Stimulated activated CD8-positive, alpha-beta memory T cell treated with anti-CD3 and anti-CD28 coated beads, Interleukin-2, amount 100 ng/mL, for 1 hour (primary cell): ENCODE data around the gene GRB10.

Experiments used
- DNase-seq, 2 donors: peaks; one replicate each; pipeline ENCODE4 v3.0.0-alpha.2; 2020; ENCODE audit warnings: low read depth in 2 of 2

GRB10 gene

DNA sequence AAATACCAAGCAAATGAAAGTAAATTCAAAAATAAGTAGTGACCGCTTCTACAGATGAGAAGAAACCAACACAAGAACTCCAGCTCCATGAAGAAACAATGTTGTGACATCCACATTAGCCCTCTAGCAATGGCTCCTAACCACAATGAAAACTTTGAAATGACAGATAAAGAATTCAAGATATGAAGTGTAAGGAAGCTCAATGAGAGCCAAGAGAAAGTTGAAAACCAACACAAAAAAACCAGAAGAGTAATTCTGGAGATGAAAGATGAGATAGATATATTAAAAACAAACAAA lies 149.3 kb downstream of the GRB10 start:
- DNase-seq: no peak

DNA sequence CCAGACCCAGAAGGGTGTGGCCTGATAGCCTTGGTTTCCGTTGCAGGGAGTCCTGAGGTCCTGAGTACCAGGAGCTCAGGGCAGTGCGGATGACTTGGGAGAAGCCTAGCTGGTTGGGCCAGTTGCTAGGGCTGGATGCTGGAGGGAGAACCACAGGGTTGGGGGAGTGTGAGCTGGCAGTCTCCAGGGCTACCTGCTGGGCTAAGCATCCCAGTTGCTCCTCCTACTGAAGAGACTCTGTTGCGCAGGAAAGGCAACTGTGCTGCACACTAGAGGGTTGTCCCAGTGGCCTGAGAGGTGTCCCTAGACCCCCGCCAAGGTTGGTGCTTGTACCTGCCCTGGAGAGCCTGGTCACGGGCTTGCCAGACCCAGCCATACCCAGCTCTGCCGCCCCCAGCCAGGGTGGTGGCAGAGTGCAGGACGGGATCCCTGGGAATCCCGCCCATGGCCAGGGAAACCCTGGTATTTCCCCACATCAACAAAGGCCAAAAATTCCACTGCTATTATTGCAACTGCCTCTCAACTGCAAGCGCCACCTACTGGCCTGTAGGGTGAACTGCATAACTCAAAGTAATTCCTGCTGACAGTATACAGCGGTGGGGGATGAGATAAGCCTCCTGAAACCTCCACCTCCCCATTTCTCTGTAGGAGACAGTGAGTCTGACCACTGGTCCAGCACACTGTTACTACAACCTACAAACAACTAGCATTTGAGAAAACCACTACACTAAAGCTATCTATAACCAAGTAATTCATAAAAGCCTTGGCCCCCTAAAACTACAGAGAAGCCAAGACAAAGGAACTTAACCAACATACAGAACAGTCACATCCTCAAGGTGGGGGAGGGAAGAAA lies 149.9 kb downstream of the GRB10 start:
- DNase-seq: peak; percentile 26 to 34

DNA sequence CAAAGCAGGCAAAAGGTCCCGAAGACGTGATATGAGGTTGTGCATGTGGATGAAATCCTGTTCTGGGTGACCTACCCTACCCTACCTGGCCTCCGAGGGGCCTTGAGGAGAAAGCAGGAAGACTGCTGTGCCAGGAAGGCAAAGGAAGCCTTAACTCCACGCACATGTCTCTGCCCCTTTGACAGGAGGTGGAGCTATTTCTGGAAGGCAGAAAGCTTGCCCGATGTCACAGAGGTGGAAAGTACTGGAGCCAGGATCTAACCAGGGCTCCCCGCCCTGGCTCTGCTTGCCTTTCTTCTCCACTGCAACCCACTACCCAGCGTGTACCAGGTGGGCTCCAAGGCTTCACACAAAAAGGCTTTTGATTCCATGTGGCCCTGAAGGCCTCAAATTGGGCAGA lies 151.1 kb downstream of the GRB10 start:
- no peak for DNase-seq

DNA sequence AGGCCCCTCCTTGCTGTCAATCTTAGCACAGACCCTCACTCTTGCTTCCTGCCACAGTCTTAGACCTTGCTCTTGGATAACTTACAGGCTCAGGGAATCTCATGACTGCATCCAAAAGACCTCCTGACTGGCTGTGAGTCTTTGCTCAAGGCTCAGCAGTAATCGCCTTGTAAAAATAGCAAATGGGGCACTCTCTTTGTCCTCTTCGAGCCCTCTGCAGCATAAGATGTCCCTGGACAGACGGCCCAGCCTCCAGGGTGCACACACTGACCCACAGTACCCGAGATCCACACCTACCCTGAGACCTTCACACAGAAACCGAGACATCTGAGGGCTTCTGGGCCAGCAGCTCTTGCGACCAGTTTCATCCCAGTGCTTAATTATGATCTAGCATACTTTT lies 151.6 kb downstream of the GRB10 start:
- no peak for DNase-seq

DNA sequence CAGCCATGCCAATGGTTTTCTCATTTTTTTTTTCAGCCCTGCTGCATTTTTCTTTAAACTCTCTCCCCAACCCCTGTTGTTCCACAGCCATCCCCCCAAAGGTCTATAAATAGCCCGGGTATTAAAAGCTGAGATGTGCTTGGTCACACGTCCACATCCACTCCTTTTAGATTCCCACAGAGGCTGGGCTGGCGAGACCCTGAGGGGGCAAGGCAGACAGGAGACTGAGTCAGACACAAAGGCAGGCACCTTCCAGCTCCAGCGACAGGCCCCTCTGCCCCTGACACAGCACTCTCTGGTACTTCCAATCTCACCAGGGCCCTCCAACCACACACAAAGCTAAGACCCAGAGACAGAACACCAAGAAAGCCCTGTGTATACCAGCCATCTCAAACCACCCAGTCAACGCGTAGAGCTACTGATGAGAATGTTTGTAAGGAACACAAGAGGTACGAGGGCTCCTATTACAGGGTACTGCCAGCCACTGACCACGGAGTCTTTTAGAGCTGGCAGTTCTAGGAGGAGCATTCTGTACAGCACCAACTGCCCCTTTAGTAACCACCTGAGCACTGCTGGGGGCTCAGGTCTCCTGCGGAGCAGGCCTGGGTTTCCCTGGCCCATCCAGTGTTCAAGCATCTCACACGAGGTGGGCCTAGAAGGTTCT lies 153.3 kb downstream of the GRB10 start:
- no peak for DNase-seq

DNA sequence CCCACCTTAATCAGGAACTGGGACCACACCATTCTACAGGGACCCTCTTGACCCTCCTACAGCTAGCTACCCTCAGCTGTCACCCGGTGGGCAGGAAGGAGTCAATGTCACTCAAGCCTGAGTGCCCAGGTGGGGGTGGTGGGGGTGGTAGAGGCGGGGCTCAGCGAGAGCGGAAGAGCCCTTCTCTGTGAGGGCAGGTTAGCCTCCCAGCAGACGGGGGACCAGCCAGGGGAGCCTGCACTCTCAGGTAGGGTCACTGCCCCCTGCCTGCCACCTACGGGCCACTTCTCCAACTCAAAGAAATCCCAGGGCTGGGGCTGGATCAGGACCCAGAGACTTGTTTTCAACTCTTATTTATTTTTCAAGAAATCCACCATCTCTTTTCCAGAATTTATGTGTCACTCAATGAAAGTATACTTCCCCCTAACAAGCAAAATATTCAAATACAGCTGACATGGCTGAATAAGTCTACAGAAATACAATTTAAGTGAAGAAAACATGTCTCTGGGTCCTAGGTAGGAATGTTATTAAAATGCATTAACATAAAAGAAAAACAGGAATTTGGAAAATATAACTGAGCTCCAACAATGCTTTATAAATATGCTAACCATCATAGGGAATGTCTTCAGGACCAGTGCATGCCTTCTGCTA lies 154.1 kb downstream of the GRB10 start:
- no peak for DNase-seq

DNA sequence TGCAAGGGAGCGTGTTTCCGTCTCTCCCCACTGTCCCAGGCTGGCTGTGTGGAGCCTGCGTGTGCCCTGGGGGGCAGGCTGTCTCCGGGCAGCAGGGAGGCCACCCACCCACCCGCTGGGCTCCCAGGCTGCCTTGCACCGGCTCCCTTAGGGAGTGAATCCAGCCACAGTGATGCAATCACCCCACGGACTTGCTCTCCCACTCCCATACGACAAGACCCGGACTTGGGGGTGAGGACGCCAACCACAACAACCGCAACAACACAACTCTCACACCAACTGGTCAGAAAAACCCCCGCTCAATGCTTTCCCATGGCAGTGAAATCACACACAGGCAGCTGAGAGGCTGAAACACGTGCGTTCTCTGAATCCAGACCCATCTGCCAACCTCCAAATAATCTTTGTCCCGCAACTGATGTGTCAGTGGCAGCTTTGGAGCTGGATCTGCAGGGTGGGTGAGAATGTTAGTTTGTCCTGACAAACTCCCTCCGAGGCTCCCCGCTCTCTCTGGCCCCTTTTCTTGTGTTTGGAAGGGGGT lies 154.8 kb downstream of the GRB10 start:
- no peak for DNase-seq

DNA sequence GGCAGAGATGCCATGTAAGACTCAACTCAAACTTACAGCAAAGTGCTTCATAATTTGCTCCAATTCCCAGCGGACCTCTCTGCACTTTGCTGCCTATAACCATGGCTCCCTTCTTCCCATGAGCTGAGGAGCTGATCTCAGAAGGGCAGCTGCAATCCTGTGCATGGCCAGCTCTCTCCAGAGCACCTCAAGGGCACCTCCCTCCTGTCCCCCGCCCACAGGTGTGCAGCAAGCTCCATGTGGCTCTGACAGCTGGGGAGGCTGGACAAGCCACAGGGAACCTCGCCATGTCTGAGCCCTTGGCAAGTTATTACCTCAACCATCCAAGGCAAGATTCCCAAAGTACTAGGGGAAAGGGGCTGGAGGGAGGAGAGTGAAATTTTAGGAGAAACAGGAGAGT lies 156.4 kb downstream of the GRB10 start:
- DNase-seq: no peak

DNA sequence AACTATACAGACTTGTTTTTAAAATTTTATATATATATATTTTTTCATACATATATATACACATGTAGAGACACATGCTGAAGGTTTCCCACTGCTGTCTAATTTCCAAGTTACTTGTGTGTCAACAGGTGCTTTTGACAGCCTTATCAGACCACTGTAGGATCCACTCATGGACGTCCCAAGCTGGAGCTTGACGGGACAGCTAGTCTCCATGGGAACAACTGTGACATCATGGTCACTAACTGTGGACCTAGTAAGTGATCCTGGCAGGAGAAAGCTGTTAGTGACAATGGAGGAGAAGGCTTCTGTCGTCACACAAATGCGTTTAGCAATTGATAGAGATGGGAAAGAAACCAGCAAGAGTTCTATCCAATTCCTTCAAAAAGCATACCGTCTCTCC lies 157.3 kb downstream of the GRB10 start:
- DNase-seq: no peak

DNA sequence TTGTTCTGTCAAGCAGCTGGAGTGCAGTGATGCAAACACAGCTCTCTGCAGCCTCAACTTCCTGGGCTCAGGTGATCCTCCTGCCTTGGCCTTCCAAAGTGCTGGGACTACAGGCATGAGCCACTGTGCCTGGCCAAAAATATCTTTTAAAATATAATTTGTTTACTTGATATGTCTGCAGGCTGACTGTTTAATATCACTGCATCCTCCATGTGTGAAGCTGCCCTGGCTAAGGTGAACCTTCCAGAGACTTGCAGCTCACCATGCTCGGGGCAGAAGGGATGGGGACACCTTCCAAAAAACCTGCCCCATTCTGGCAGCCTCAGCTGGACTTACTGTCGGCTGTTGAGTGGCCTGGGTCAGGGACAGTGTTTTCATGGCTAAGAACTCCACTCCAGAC lies 159.9 kb downstream of the GRB10 start:
- DNase-seq: no peak

DNA sequence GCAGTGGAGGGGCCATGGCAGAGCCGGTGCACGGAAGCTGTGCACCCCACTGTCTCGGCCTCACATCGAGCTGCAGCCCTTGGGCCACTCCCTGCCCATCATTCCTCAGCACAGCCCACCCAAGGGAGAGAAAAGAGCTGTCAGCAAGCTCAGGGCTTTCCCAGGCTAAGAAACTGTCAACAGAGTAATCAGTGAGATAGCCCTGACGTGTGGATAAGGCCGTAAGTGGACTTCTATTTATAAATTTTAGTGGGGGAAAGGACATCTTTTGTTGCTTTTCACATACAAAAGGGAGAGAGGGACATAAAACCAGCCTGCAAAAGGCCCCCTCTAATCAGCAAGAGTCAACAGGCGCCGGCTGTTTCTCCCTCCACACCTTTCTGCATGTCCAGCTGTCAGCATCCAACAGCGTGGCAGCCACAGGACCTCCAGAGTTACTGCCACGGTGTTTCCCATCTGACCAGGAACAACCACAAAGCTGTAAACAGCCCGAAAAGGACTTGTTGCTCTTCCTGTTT lies 160.7 kb downstream of the GRB10 start:
- no peak for DNase-seq

DNA sequence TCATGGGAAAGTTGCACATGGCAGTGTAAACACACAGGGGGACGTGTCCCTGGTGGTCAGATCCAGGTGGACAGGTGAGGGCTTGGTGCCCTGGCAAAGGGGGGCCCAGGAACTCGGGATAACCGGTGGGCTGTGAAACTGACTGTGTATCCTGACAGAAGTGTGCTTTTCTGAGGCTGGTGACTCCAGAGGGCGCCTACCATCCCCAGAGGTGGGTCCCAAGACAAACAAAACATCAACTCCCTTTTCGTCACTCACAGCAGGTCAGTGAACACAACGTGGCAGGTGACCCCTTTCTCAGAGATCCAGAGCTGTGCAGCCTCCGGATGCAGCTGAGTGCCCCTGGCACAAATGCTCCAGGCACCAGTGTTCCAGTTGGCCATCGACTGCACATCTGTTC lies 161.5 kb downstream of the GRB10 start:
- no peak for DNase-seq

DNA sequence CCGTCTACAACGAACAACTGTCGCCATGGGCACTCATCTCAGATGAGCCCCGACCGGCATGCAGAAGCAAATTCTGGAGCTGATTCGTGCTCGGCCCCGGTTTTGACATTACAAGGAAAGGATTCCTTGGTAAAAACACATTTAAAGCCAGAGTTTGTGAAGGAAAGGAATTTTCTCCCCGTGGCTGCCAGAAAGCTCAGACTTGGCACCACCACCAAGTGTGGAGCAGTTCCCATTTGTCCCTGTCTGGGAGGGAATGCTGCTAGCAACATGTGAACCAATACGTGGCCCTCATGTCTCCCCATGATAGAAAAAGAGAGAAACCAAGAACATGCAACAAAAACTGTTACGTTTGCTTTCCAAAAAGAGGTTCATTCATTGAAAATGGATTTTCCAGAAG lies 162.3 kb downstream of the GRB10 start:
- DNase-seq: no peak

DNA sequence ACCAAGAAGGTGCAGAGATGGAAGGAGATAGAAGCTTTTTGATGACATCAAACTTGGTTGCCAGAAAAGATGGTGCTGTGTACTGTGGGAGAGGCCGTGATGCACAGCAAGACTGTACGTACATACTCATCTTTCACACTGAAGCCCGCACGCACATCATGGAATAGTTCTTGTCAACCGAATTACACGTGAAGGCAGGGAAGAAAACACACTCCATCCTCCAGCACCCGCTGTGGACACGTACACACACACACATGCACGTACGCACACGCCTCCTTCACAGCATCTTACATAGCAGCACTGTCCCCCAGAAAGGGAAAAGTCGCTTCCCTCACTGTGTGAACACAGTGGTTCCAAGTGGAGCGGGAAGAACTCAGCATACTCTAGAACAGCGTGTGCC lies 163.0 kb downstream of the GRB10 start:
- DNase-seq: no peak

DNA sequence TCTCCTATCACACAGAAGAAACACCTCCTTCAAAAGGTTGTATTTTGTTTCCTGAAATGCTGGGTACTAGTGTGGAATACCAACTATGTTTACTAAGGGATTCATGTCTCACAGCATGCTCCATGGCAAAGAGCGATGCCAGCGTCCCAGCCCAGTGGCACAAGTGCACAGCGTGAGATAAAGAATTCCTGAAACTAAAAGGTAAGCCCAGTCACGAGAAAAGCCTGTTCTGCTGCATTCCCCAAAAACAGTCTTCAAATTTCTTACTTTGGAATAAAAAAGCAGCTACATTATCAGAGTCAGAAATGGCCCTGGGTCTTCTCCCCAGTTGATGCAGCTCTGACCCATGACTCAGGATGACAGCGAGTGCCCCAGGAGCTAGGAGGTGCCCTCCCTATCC lies 164.4 kb downstream of the GRB10 start:
- no peak for DNase-seq

DNA sequence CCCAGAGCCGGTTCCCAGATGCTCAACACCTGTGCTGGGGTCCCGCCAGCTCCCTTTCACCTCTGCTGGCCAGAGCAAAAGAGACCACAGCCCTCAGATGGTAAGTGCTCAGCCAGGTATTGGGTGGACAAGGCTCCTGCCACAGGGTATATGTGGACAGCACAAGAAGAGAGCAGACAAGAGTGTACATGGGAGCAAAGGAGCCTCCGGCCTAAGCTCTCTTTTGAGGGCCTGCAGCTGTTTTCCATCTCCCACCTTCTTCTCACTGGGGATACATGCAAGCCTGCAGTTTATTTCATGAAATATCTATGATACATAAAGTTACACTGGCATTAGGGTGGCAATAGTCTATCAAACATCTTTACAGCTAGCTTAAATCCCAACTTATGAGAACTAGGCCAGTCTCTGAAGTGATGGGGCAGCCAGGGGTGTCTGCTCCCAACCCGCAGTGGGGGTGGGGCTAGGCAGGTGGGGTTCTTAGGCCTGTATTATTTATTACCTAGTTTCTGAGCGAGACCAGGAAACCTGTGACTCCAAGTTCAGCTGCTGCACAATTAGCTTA lies 167.1 kb downstream of the GRB10 start:
- no peak for DNase-seq

DNA sequence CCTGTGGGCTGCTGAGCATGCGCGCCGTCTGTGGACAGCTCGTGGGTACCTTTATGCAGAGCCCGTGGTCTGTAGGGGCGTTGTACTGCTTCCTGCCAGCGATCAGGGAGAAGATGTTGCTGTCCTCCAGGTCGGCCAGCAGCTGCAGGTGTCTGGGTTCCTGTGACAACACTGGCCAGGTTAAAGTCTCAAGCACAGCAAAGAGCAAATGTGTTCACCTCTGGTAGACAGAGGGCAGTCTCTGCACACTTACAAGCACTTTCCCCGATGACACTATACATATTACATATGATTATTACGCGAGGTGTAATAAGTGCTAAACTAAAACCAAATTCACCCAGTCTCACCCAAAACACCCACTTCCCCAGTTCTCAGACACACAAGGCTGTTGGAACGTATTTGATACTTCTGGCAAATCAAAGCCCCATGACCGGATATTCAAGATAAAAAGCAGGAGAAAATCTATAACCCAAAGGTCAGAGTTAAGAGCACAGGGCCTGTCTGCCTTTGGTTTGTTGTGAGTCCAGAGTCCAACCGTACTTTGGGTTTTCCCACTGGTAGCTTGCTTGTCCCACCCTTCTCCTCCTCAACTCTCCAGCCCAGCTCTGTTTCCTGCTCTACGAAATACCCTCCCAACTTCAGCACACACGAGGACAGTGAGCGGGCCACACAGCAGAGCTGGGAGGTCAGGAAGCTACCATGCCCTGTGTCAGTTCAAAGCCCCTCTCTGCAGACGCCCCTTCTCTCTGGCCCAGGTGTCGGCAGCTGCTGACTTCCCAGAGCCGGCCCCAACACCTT lies 167.8 kb downstream of the GRB10 start:
- DNase-seq: no peak

DNA sequence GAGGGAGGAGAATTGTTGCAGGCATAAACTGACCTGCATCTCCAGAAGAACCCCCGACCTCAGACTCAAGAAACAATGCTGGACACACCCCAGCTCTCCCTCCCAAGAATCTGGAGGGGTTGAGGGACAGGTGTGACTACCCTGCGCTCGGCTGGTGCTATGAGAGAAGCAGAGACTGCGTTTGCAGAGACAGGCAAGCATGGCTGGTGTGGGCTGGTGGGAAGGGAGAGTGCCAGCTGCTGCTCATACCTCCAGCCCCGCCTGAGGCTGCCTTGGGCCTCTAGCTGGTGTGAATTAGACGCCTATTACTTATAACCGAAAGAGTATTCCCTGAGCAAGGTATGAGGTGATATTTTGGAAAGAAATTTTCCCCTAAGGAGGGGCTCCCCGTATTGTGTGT lies 169.2 kb downstream of the GRB10 start:
- no peak for DNase-seq

DNA sequence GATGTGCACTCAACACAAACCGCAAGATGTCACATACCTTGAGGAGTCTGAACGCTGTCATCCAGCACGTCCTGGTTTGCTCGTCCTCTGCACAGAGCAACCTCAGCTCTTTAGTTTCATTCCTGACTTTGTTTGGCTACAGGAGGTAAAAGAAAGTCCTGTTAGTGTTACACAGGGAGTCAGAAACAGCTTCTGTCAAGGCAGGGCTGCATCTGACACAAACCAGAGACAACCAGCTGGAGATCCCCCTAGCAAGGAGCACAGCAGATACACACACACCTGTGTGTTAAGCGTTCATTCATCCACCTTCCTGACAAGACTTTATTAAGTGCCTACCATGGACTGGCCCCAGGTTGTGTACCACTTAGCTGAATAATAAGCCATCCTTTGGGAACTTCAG lies 170.0 kb downstream of the GRB10 start:
- DNase-seq: no peak

DNA sequence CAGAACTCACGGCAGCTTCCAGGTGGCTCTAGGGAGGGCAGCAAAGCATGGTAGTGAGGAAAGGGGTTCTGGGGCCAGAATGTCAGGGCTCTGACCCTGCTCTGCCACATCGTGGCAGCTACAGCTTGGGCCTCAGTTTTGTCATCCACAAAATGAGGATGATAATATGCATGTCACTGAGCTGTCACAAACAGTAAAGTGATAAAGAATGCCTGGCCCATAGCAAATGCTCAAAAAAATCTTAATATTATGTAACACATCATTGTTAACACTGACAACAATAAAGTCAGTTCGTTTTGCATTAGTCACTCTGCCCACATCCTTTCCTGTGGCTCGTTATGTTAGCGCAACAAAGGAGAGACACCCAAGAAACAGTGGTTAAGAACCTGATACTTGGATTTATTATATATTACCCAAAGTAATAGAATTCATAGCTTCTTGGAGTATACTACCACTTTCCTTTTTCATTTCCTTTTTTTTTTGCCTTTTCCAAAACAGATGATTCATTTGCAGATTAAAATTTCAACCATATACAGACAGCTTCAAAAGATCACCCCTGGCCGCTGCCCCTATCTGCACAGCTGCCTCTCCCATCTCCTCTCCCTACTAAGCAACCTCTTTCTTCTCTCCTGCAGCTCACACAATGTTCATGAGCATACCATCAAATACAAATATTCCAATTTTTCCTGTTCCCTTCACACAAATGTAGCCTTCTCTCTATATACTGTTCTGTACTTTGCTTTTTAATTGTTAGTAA lies 172.0 kb downstream of the GRB10 start:
- peak; percentile 16 to 19 for DNase-seq
